ENCODE data around the gene SLX4. TPM values are rescaled to one million over a fixed set of nuclear protein-coding genes. Genes with fewer than 3 reads are reported as not detected.

The SLX4 gene
- total RNA-seq, 1 donor from 2014 or later: 7.1 TPM

DNA sequence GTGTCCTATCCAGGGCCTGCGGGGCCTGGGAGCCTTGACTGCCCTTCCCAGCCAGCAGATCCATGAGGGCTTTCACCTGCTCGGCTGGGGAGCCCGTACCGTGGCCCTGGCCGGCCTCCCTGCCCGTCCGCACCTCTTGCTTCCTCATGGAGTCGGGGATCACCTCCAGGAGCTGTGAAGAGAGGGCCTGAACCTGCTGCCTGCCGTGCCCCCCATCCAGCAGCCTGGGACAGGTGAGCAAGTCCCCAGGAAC lies 46.6 kb downstream of the SLX4 start:
- H3K27me3 Mint-ChIP-seq (ENCODE audit: unreplicated experiment): no peaks in the 10 kb centered on the region
- no peaks in the 10 kb centered on the region for H3K4me1 Mint-ChIP-seq (ENCODE audit: unreplicated experiment)
- no peak for DNase-seq (ENCODE audit: extremely low spot score, unreplicated experiment)
- no peaks in the 10 kb centered on the region for H3K9me3 Mint-ChIP-seq (ENCODE audit: unreplicated experiment)
- no peak overlapping the region for H3K27ac Mint-ChIP-seq (ENCODE audit: unreplicated experiment)
- no peak overlapping the region for H3K4me3 Mint-ChIP-seq (ENCODE audit: unreplicated experiment)
- H3K36me3 Mint-ChIP-seq (ENCODE audit: unreplicated experiment): no peaks in the 10 kb centered on the region
- TF ChIP-seq, protein P1, sequence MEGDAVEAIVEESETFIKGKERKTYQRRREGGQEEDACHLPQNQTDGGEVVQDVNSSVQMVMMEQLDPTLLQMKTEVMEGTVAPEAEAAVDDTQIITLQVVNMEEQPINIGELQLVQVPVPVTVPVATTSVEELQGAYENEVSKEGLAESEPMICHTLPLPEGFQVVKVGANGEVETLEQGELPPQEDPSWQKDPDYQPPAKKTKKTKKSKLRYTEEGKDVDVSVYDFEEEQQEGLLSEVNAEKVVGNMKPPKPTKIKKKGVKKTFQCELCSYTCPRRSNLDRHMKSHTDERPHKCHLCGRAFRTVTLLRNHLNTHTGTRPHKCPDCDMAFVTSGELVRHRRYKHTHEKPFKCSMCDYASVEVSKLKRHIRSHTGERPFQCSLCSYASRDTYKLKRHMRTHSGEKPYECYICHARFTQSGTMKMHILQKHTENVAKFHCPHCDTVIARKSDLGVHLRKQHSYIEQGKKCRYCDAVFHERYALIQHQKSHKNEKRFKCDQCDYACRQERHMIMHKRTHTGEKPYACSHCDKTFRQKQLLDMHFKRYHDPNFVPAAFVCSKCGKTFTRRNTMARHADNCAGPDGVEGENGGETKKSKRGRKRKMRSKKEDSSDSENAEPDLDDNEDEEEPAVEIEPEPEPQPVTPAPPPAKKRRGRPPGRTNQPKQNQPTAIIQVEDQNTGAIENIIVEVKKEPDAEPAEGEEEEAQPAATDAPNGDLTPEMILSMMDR (IDR thresholded peaks at IDR 0.05): no peak

- Mint-ChIP-seq H3K27ac (ENCODE audit: unreplicated experiment) (no peak overlapping the region), H3K4me3 (ENCODE audit: unreplicated experiment) (no peak overlapping the region), H3K36me3 (ENCODE audit: unreplicated experiment) (no peaks in the 10 kb centered on the region), H3K4me1 (ENCODE audit: unreplicated experiment) (no peaks in the 10 kb centered on the region), H3K27me3 (ENCODE audit: unreplicated experiment) (no peaks in the 10 kb centered on the region), H3K9me3 (ENCODE audit: unreplicated experiment) (no peaks in the 10 kb centered on the region)
- TF ChIP-seq, protein P1 (IDR thresholded peaks at IDR 0.05): no peak
- no peak for DNase-seq (ENCODE audit: extremely low spot score, unreplicated experiment)
Observed at GRCh38 chr16:3564130-3564888, 47.1 kb downstream of the SLX4 start.

DNA sequence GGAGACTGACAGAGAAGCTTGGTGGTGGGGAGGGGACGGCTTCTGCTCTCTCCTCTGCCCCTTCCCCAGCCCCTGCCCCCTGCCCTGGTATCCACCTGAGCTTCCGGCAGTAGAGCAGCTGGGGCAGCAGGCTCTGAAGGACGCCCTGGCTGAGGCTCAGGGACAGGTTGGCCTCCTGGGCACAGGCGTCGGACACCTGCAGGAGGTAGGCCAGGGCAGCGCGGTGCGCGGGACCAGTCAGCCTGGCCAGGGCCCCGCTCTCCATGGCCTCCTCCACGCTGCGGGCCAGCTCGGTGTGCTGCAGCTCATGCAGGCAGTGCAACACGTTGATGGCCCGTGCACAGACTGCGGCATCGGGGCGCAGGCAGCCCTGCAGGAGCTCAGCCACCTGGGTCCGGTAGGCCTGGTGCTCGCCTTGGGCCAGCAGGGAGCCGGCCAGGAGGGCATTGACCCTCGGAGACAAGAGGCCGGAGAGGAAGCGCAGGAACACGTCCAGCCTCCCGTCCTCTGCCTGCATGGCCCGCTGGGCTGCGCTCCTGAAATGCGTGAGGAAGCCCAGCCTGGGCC lies 48.4 kb downstream of the SLX4 start:
- H3K27ac Mint-ChIP-seq (ENCODE audit: unreplicated experiment): no peak overlapping the region
- H3K4me3 Mint-ChIP-seq (ENCODE audit: unreplicated experiment): no peak overlapping the region
- no peaks in the 10 kb centered on the region for H3K4me1 Mint-ChIP-seq (ENCODE audit: unreplicated experiment)
- no peaks in the 10 kb centered on the region for H3K36me3 Mint-ChIP-seq (ENCODE audit: unreplicated experiment)
- DNase-seq (ENCODE audit: extremely low spot score, unreplicated experiment): no peak
- no peaks in the 10 kb centered on the region for H3K9me3 Mint-ChIP-seq (ENCODE audit: unreplicated experiment)
- TF ChIP-seq, protein P1 (IDR thresholded peaks at IDR 0.05): no peak
- no peaks in the 10 kb centered on the region for H3K27me3 Mint-ChIP-seq (ENCODE audit: unreplicated experiment)

DNA sequence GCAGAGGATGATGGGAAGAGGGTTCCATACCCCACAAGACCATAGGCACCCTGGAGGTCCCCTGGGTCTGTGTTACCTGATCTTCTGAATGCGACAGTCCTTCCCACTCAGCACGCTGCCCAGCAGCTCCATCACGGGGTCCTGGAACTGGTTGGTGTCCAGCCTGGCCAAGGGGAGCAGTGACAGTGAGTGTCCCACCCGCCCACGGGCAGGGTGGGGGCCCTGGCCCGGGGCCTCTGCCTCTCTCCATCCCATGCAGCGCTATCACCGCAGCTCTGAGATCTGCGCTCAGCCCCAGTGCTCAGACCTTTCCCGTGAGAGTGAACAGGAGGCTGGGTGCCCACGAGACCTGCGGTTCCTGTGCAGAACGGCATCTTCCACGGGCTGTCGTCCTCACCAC lies 49.8 kb downstream of the SLX4 start:
- H3K4me1 Mint-ChIP-seq (ENCODE audit: unreplicated experiment): no peaks in the 10 kb centered on the region
- TF ChIP-seq, protein P1 (IDR thresholded peaks at IDR 0.05): no peak
- H3K27me3 Mint-ChIP-seq (ENCODE audit: unreplicated experiment): no peaks in the 10 kb centered on the region
- H3K27ac Mint-ChIP-seq (ENCODE audit: unreplicated experiment): no peak overlapping the region
- no peaks in the 10 kb centered on the region for H3K9me3 Mint-ChIP-seq (ENCODE audit: unreplicated experiment)
- H3K4me3 Mint-ChIP-seq (ENCODE audit: unreplicated experiment): no peak overlapping the region
- H3K36me3 Mint-ChIP-seq (ENCODE audit: unreplicated experiment): no peaks in the 10 kb centered on the region
- no peak for DNase-seq (ENCODE audit: extremely low spot score, unreplicated experiment)

- Mint-ChIP-seq H3K4me1 (ENCODE audit: unreplicated experiment) (peaks cover 3% of the 10 kb centered on the region), H3K36me3 (ENCODE audit: unreplicated experiment) (no peaks in the 10 kb centered on the region), H3K27me3 (ENCODE audit: unreplicated experiment) (no peaks in the 10 kb centered on the region), H3K4me3 (ENCODE audit: unreplicated experiment) (no peak overlapping the region), H3K9me3 (ENCODE audit: unreplicated experiment) (no peaks in the 10 kb centered on the region), H3K27ac (ENCODE audit: unreplicated experiment) (no peak overlapping the region)
- TF ChIP-seq, protein P1 (IDR thresholded peaks at IDR 0.05): no peak
- DNase-seq (ENCODE audit: extremely low spot score, unreplicated experiment): no peak
Observed at GRCh38 chr16:3554351-3554928, 57.0 kb downstream of the SLX4 start.
